ENCODE data around the gene HHEX.
"Not testable (repeated sequence)": the region's sequence is repeated elsewhere in the genome, so short reads cannot be mapped to it uniquely, and the experiment has no call there.

The HHEX gene

GRCh38 chr10:92727550-92727949, 37.8 kb downstream of the HHEX start:
- Histone ChIP-seq H3K4me3 (ENCODE audit: low read length) (no peak overlapping the region), H3K9me3 (ENCODE audit: low read length) (no peaks in the 10 kb centered on the region), H3K36me3 (ENCODE audit: insufficient read depth, low read length) (no peaks in the 10 kb centered on the region), H2AFZ (ENCODE audit: low read depth, low read length) (no peak overlapping the region), H3K27me3 (ENCODE audit: insufficient read depth, low read length) (no peaks in the 10 kb centered on the region), H3K4me1 (ENCODE audit: insufficient read depth, low read length) (no peaks in the 10 kb centered on the region)

- no peaks in the 10 kb centered on the region for H3K27me3 ChIP-seq (ENCODE audit: insufficient read depth, low read length)
- H3K36me3 ChIP-seq (ENCODE audit: insufficient read depth, low read length): no peaks in the 10 kb centered on the region
- H3K9me3 ChIP-seq (ENCODE audit: low read length): no peaks in the 10 kb centered on the region
These were observed 40.1 kb downstream of the HHEX start for GRCh38 chr10:92729886-92730285.

GRCh38 chr10:92732958-92733357, 43.2 kb downstream of the HHEX start:
- H3K36me3 ChIP-seq (ENCODE audit: insufficient read depth, low read length): no peaks in the 10 kb centered on the region
- no peak overlapping the region for H3K4me3 ChIP-seq (ENCODE audit: low read length)
- no peak overlapping the region for H2AFZ ChIP-seq (ENCODE audit: low read depth, low read length)
- no peaks in the 10 kb centered on the region for H3K27me3 ChIP-seq (ENCODE audit: insufficient read depth, low read length)
- H3K4me1 ChIP-seq (ENCODE audit: insufficient read depth, low read length): no peaks in the 10 kb centered on the region
- no peaks in the 10 kb centered on the region for H3K9me3 ChIP-seq (ENCODE audit: low read length)

More at GRCh38 chr10:92729886-92730285, 40.1 kb downstream of the HHEX start:
- no peak overlapping the region for H3K4me3 ChIP-seq (ENCODE audit: low read length)
- H2AFZ ChIP-seq (ENCODE audit: low read depth, low read length): no peak overlapping the region
- no peaks in the 10 kb centered on the region for H3K4me1 ChIP-seq (ENCODE audit: insufficient read depth, low read length)

- Histone ChIP-seq H3K36me3 (ENCODE audit: insufficient read depth, low read length) (no peaks in the 10 kb centered on the region), H3K4me1 (ENCODE audit: insufficient read depth, low read length) (no peaks in the 10 kb centered on the region), H3K27me3 (ENCODE audit: insufficient read depth, low read length) (no peaks in the 10 kb centered on the region), H3K4me3 (ENCODE audit: low read length) (no peak overlapping the region), H2AFZ (ENCODE audit: low read depth, low read length) (no peak overlapping the region), H3K9me3 (ENCODE audit: low read length) (no peaks in the 10 kb centered on the region)
These were observed 44.5 kb downstream of the HHEX start for GRCh38 chr10:92734301-92734700.

- no peaks in the 10 kb centered on the region for H3K4me1 ChIP-seq (ENCODE audit: insufficient read depth, low read length)
- no peak overlapping the region for H3K4me3 ChIP-seq (ENCODE audit: low read length)
- H3K36me3 ChIP-seq (ENCODE audit: insufficient read depth, low read length): no peaks in the 10 kb centered on the region
- no peak overlapping the region for H2AFZ ChIP-seq (ENCODE audit: low read depth, low read length)
- no peaks in the 10 kb centered on the region for H3K27me3 ChIP-seq (ENCODE audit: insufficient read depth, low read length)
- H3K9me3 ChIP-seq (ENCODE audit: low read length): no peaks in the 10 kb centered on the region
These were observed 46.2 kb downstream of the HHEX start for GRCh38 chr10:92735938-92736337.

GRCh38 chr10:92737484-92737883, 47.7 kb downstream of the HHEX start:
- Histone ChIP-seq H3K27me3 (ENCODE audit: insufficient read depth, low read length) (no peaks in the 10 kb centered on the region), H3K9me3 (ENCODE audit: low read length) (no peaks in the 10 kb centered on the region), H3K4me3 (ENCODE audit: low read length) (no peak overlapping the region)

GRCh38 chr10:92740762-92741161, 51.0 kb downstream of the HHEX start:
- Histone ChIP-seq H2AFZ (ENCODE audit: low read depth, low read length) (no peak overlapping the region), H3K4me3 (ENCODE audit: low read length) (no peak overlapping the region), H3K36me3 (ENCODE audit: insufficient read depth, low read length) (no peaks in the 10 kb centered on the region), H3K9me3 (ENCODE audit: low read length) (no peaks in the 10 kb centered on the region), H3K4me1 (ENCODE audit: insufficient read depth, low read length) (no peaks in the 10 kb centered on the region), H3K27me3 (ENCODE audit: insufficient read depth, low read length) (no peaks in the 10 kb centered on the region)

More at GRCh38 chr10:92737484-92737883, 47.7 kb downstream of the HHEX start:
- no peak overlapping the region for H2AFZ ChIP-seq (ENCODE audit: low read depth, low read length)
- H3K4me1 ChIP-seq (ENCODE audit: insufficient read depth, low read length): no peaks in the 10 kb centered on the region
- H3K36me3 ChIP-seq (ENCODE audit: insufficient read depth, low read length): no peaks in the 10 kb centered on the region

GRCh38 chr10:92741741-92742140, 52.0 kb downstream of the HHEX start:
- H2AFZ ChIP-seq (ENCODE audit: low read depth, low read length); H3K4me1 ChIP-seq (ENCODE audit: insufficient read depth, low read length); H3K4me3 ChIP-seq (ENCODE audit: low read length); H3K36me3 ChIP-seq (ENCODE audit: insufficient read depth, low read length); H3K27me3 ChIP-seq (ENCODE audit: insufficient read depth, low read length); H3K9me3 ChIP-seq (ENCODE audit: low read length): not testable (repeated sequence)

- Histone ChIP-seq H3K36me3 (ENCODE audit: insufficient read depth, low read length) (no peaks in the 10 kb centered on the region), H3K27me3 (ENCODE audit: insufficient read depth, low read length) (no peaks in the 10 kb centered on the region)
These were observed 52.8 kb downstream of the HHEX start for GRCh38 chr10:92742331-92743228.

More at GRCh38 chr10:92742331-92743228, 52.8 kb downstream of the HHEX start:
- Histone ChIP-seq H2AFZ (ENCODE audit: low read depth, low read length) (no peak overlapping the region), H3K9me3 (ENCODE audit: low read length) (no peaks in the 10 kb centered on the region), H3K4me1 (ENCODE audit: insufficient read depth, low read length) (no peaks in the 10 kb centered on the region), H3K4me3 (ENCODE audit: low read length) (no peak overlapping the region)

Measured in neuron (in vitro differentiated cells).